Sigmoid colon (tissue), 4 donors: Measurements from ENCODE around the gene MRPL48.

Source experiments
- CTCF ChIP-seq, 4 experiments: fragments of 450-650 bp in 3 of 4; fragments of 200-600 bp in 1 of 4; IDR thresholded peaks; one replicate each; pipeline ENCODE4 v1.5.1; 2016 to 2019; ENCODE audit warnings: antibody characterized with exemption in 4 of 4, mild to moderate bottlenecking in 3 of 4, moderate library complexity in 2 of 4
- POLR2AphosphoS5 ChIP-seq, 4 donors: sonication (generic); formaldehyde crosslinking; IDR thresholded peaks; one replicate each; pipeline ENCODE4 v1.6.1; 2017; ENCODE audit warnings: antibody characterized with exemption in 4 of 4

DNA sequence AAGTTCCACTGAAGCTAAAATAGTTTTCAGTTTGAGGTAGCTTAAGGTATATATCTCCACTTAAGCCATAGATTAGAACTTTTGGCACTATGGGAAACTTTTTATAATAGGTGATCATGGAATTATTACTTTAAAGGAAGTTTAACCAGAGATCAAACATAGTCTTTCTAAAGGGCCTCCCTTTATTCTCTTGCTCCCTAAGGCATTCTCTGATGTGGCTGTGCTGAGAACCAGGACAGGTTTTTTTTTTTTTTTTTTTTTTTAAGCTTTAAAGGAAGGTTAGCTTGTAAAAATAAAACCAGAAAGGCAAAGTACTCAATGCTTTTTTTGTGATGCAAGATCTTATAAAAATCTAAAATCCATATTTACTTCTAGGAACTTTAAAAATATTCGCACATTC lies 2.9 kb upstream of the MRPL48 start:
- TF ChIP-seq POLR2AphosphoS5 (IDR thresholded peaks at IDR 0.05): no peak
- no peak for TF ChIP-seq CTCF (IDR thresholded peaks at IDR 0.05)
